Measurements from ENCODE around the gene PCSK9. TPM values are rescaled to one million over a fixed set of nuclear protein-coding genes. Genes with fewer than 3 reads are reported as not detected.

Gene PCSK9
- total and polyA plus RNA-seq, 3 donors from 2014 or later, result 1.1 to 1.9 (median 1.3) TPM

DNA sequence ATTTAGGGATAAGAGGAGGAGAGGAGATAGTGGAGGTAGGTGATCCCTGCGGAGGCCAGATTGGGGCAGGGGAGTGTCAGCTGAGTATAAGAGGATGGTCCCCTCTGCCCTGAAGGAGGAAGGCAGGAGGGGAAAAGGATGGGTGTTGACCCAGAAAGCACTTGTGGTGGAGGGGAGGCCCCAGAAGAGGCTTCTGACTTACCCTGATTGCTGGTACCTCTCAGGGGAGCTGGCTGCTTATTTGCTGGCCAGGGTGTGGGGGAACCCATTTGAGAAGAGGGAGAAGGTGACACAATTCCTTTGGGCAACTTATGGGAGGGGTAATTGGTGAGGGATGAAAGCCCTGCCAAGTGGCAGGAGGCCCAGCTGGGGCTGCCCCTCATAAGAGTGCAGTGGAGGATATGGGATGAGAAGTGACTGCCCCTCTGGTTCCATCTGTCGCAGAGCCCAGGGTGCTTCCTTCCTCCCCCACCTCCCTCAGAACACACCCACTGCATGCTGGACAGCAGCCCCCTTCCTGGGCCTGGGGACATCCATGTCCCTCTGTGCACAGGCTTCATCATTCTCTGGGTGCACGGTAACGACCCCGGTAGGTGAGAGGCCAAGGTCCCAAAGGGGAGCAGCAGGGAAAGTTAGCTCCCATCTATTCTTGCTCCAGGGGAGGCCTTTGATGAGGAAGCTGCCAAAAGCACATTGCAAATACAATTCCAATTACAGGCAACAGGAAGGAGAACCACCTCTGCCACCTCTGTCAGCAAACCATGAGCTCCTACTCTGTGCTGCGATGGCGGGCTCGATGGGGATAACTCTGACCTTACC is 1.4 kb upstream of the PCSK9 start:
- intact Hi-C loops (cut with DNase I; ENCODE audit: low total_unique reads), result no loop called here
- Histone ChIP-seq H3K36me3 (ENCODE audit: low read depth, missing control alignments) (no peaks in the 10 kb centered on the region), H3K4me1 (peaks cover 9% of the 10 kb centered on the region), H3K27me3 (no peaks in the 10 kb centered on the region), H3K4me3 (no peak overlapping the region), H3K27ac (no peak overlapping the region), H3K9me3 (no peaks in the 10 kb centered on the region)
- 73 to 84% methylated on average over 8 of the region's 8 CpGs for WGBS, 2 donors
- DNase-seq, result no peak
- TF ChIP-seq CTCF (IDR thresholded peaks at IDR 0.05), result no peak
- no peak for TF ChIP-seq POLR2A (IDR thresholded peaks at IDR 0.05)

DNA sequence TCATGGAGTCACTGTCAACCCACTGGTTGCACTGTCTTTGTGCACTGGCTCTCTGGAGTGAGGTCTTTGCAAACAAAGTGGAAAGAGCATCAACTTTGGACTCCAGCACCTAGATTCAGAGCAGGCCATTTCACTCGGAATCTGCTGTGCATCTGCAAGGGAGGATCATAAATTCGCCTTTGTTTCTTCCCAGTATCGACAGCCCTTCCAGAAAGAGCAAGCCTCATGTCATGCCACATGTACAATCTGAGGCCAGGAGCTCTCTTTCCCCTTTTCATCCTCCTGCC is 853 bp upstream of the PCSK9 start:
- Histone ChIP-seq H3K4me3 (no peak overlapping the region), H3K4me1 (peaks cover 9% of the 10 kb centered on the region), H3K9me3 (no peaks in the 10 kb centered on the region), H3K27me3 (no peaks in the 10 kb centered on the region), H3K27ac (no peak overlapping the region), H3K36me3 (ENCODE audit: low read depth, missing control alignments) (no peaks in the 10 kb centered on the region)
- TF ChIP-seq CTCF (IDR thresholded peaks at IDR 0.05) (no peak), POLR2A (IDR thresholded peaks at IDR 0.05) (no peak)
- 65 to 76% methylated on average over 3 of the region's 3 CpGs for WGBS, 2 donors
- intact Hi-C loops (cut with DNase I; ENCODE audit: low total_unique reads), result no loop called here
- no peak for DNase-seq

GRCh38 chr1:55038974-55039341 is 390 bp upstream of the PCSK9 start:
- no peaks in the 10 kb centered on the region for H3K27me3 ChIP-seq
- intact Hi-C loops (cut with DNase I; ENCODE audit: low total_unique reads), result no loop called here
- no peaks in the 10 kb centered on the region for H3K36me3 ChIP-seq (ENCODE audit: low read depth, missing control alignments)
- H3K4me3 ChIP-seq, result peak overlapping the region in 1 of 2 donors; percentile 37
- no peak for DNase-seq
- no peaks in the 10 kb centered on the region for H3K9me3 ChIP-seq
- no peak for TF ChIP-seq CTCF (IDR thresholded peaks at IDR 0.05)
- WGBS, 2 donors, result 25 to 30% methylated on average over 9 of the region's 9 CpGs
- no peak overlapping the region for H3K27ac ChIP-seq
- H3K4me1 ChIP-seq, result peaks cover 9% of the 10 kb centered on the region

DNA sequence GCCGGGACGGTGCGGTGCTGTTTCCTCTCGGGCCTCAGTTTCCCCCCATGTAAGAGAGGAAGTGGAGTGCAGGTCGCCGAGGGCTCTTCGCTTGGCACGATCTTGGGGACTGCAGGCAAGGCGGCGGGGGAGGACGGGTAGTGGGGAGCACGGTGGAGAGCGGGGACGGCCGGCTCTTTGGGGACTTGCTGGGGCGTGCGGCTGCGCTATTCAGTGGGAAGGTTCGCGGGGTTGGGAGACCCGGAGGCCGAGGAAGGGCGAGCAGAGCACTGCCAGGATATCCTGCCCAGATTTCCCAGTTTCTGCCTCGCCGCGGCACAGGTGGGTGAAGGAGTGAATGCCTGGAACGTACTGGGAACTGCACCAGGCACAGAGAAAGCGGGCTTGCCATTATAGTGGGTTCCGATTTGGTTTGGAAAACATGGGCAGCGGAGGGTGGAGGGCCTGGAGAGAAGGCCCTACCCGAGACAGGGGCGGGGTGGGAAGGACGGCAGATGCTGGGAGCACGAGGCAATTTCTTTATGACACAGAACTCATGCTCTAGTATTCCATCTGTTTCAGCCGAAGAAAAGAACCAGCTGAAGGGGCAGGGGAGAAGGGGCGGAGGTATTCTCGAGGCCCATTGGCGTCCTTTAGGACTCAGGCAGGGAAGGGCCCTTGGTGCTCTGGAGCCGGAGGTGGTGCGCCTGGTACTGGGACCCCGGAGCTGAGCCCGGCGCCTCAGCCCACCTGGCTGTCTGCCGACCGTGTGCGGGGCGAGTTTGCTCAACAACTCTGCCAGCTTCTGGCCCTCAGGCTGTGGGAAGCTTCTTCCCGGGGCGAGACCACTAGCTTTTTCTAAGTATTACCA is 960 bp downstream of the PCSK9 start:
- Histone ChIP-seq H3K27ac (no peak overlapping the region), H3K4me3 (peak overlapping the region in 1 of 2 donors; percentile 37)
- intact Hi-C loops (cut with DNase I; ENCODE audit: low total_unique reads), result no loop called here

More for the DNA sequence above, 960 bp downstream of the PCSK9 start:
- TF ChIP-seq POLR2A (IDR thresholded peaks at IDR 0.05), result no peak
- TF ChIP-seq CTCF (IDR thresholded peaks at IDR 0.05), result no peak
- DNase-seq, result no peak
- 9 to 13% methylated on average over 18 to 49 of the region's 49 CpGs for WGBS, 2 donors
- Histone ChIP-seq H3K36me3 (ENCODE audit: low read depth, missing control alignments) (no peaks in the 10 kb centered on the region), H3K9me3 (no peaks in the 10 kb centered on the region), H3K27me3 (no peaks in the 10 kb centered on the region), H3K4me1 (peaks cover 9% of the 10 kb centered on the region)

Measured in testis (tissue), 3 donors.